Astrocyte (in vitro differentiated cells and primary cell): ENCODE data around the gene DGKG. TPM values are rescaled to one million over a fixed set of nuclear protein-coding genes. Genes with fewer than 3 reads are reported as not detected.

Experiments
- DNase-seq: peaks from one replicate; pipeline ENCODE4 v3.0.0-alpha.2; 2010; ENCODE audit warnings: low read depth
- FAIRE-seq: peaks from 2 replicates; lab custom pipeline; 2011; peaks lifted over from hg19 to GRCh38; lab: Jason Lieb, UNC
- H2AFZ ChIP-seq: 2 replicates; pipeline ENCODE4 v1.6.0; 2012; ENCODE audit warnings: low read depth, low read length, inconsistent platforms
- H3K27ac ChIP-seq: 2 replicates; pipeline ENCODE4 v1.5.1; 2011; ENCODE audit warnings: low read depth, low read length, inconsistent platforms
- H3K27me3 ChIP-seq: 2 replicates; pipeline ENCODE4 v1.6.0; 2011; ENCODE audit warnings: low read length, inconsistent platforms; ENCODE audit not compliant: insufficient read depth
- H3K36me3 ChIP-seq: 2 replicates; pipeline ENCODE4 v1.5.1; 2011; ENCODE audit warnings: low read length, inconsistent platforms; ENCODE audit not compliant: insufficient read depth
- H3K4me1 ChIP-seq: 2 replicates; pipeline ENCODE4 v1.5.1; 2011; ENCODE audit warnings: low read length, inconsistent platforms; ENCODE audit not compliant: insufficient read depth
- H3K4me2 ChIP-seq: 2 replicates; pipeline ENCODE4 v1.6.0; 2012; ENCODE audit warnings: low read length, inconsistent platforms
- H3K4me3 ChIP-seq: 2 replicates; pipeline ENCODE4 v1.5.1; 2011; ENCODE audit warnings: low read depth, mild to moderate bottlenecking, low read length, inconsistent platforms; ENCODE audit not compliant: insufficient read depth
- H3K79me2 ChIP-seq: 2 replicates; pipeline ENCODE4 v1.6.0; 2012; ENCODE audit warnings: mild to moderate bottlenecking, low read length, inconsistent platforms; ENCODE audit not compliant: insufficient read depth
- H3K9ac ChIP-seq: 2 replicates; pipeline ENCODE4 v1.6.0; 2012; ENCODE audit warnings: mild to moderate bottlenecking, low read length, inconsistent platforms
- H3K9me3 ChIP-seq: 2 replicates; pipeline ENCODE4 v1.5.1; 2012; ENCODE audit warnings: low read depth, mild to moderate bottlenecking, low read length, inconsistent platforms; ENCODE audit not compliant: insufficient read depth
- H4K20me1 ChIP-seq: 2 replicates; pipeline ENCODE4 v1.6.0; 2012; ENCODE audit warnings: low read length, inconsistent platforms; ENCODE audit not compliant: insufficient read depth
- H3K27ac Mint-ChIP-seq: one replicate; pipeline ENCODE4 v1.8.0; 2021; ENCODE audit warnings: mild to moderate bottlenecking, mixed read lengths; ENCODE audit not compliant: unreplicated experiment
- H3K27me3 Mint-ChIP-seq: one replicate; pipeline ENCODE4 v1.8.0; 2021; ENCODE audit warnings: low read depth, mixed read lengths; ENCODE audit not compliant: unreplicated experiment
- H3K36me3 Mint-ChIP-seq: one replicate; pipeline ENCODE4 v1.8.0; 2021; ENCODE audit warnings: low read depth, mixed read lengths; ENCODE audit not compliant: unreplicated experiment
- H3K4me1 Mint-ChIP-seq: one replicate; pipeline ENCODE4 v1.8.0; 2021; ENCODE audit warnings: low read depth, mixed read lengths; ENCODE audit not compliant: unreplicated experiment
- H3K4me3 Mint-ChIP-seq: one replicate; pipeline ENCODE4 v1.8.0; 2021; ENCODE audit warnings: mild to moderate bottlenecking, moderate library complexity, mixed read lengths; ENCODE audit not compliant: unreplicated experiment
- H3K9me3 Mint-ChIP-seq: one replicate; pipeline ENCODE4 v1.8.0; 2021; ENCODE audit warnings: mild to moderate bottlenecking, mixed read lengths; ENCODE audit not compliant: unreplicated experiment
- CTCF ChIP-seq: IDR thresholded peaks from 2 replicates; pipeline ENCODE4 v1.5.1; 2011; ENCODE audit warnings: low read depth, mild to moderate bottlenecking, inconsistent platforms, low read length, moderate library complexity; ENCODE audit not compliant: insufficient read depth
- EZH2 ChIP-seq: IDR thresholded peaks from 2 replicates; pipeline ENCODE4 v1.6.1; 2012; ENCODE audit warnings: mild to moderate bottlenecking, low read length, inconsistent platforms; ENCODE audit not compliant: insufficient read depth
- total RNA-seq: library from RNA; stranded (reverse); gene quantifications from 2 replicates; pipeline ENCODE4 v1.2.1, GENCODE V29; 2021

Gene DGKG
- total RNA-seq, 1 donor from 2014 or later = 0.64 TPM

- Histone ChIP-seq H4K20me1 (no peaks in the 10 kb centered on the region), H3K4me3 (no peak overlapping the region), H3K27me3 (no peaks in the 10 kb centered on the region), H3K9me3 (no peaks in the 10 kb centered on the region), H3K4me1 (peaks cover 9% of the 10 kb centered on the region), H3K79me2 (no peaks in the 10 kb centered on the region), H2AFZ (no peak overlapping the region), H3K9ac (no peak overlapping the region), H3K27ac (no peak overlapping the region), H3K36me3 (no peaks in the 10 kb centered on the region), H3K4me2 (no peak overlapping the region)
- no peak for FAIRE-seq
- peaks cover 56% of the 10 kb centered on the region for H3K27me3 Mint-ChIP-seq
- TF ChIP-seq CTCF = no peak
- TF ChIP-seq EZH2 = no peak
- DNase-seq = no peak
- no peak overlapping the region for H3K4me3 Mint-ChIP-seq
- peaks cover 3% of the 10 kb centered on the region for H3K9me3 Mint-ChIP-seq
- peaks cover 23% of the 10 kb centered on the region for H3K4me1 Mint-ChIP-seq
- H3K27ac Mint-ChIP-seq = no peak overlapping the region
- no peaks in the 10 kb centered on the region for H3K36me3 Mint-ChIP-seq
Measured at GRCh38 chr3:186254676-186255650, 107.1 kb downstream of the DGKG start.

- no peak overlapping the region for H3K9ac ChIP-seq
- H3K9me3 Mint-ChIP-seq = peaks cover 3% of the 10 kb centered on the region
- H3K4me3 ChIP-seq = no peak overlapping the region
- no peak overlapping the region for H3K27ac Mint-ChIP-seq
- H3K9me3 ChIP-seq = no peaks in the 10 kb centered on the region
- H3K36me3 Mint-ChIP-seq = no peaks in the 10 kb centered on the region
- no peak overlapping the region for H3K4me2 ChIP-seq
- FAIRE-seq (no peak), DNase-seq (no peak)
- H3K27ac ChIP-seq = no peak overlapping the region
- H4K20me1 ChIP-seq = no peaks in the 10 kb centered on the region
- H3K4me3 Mint-ChIP-seq = no peak overlapping the region
- no peaks in the 10 kb centered on the region for H3K4me1 ChIP-seq
- H3K27me3 ChIP-seq = peaks cover 4% of the 10 kb centered on the region
- H3K4me1 Mint-ChIP-seq = peaks cover 6% of the 10 kb centered on the region
- TF ChIP-seq EZH2 (no peak), CTCF (no peak)
- H3K27me3 Mint-ChIP-seq = peaks cover 69% of the 10 kb centered on the region
- no peaks in the 10 kb centered on the region for H3K36me3 ChIP-seq
- no peaks in the 10 kb centered on the region for H3K79me2 ChIP-seq
- H2AFZ ChIP-seq = no peak overlapping the region
Measured at GRCh38 chr3:186251948-186252619, 110.0 kb downstream of the DGKG start.
